A673 (cell line): ENCODE results near the gene SMCO2. TPM values are rescaled to one million over a fixed set of nuclear protein-coding genes. Genes with fewer than 3 reads are reported as not detected.

Source experiments
- BruUV-seq: library from RNA; stranded (reverse); fragments of 400-500 nt; replicated peaks from 2 replicates; lab custom pipeline; 2021; lab: Mats Ljungman, UMichigan
- CTCF ChIA-PET: fragments of 300-600 bp; sonication (Branson Sonifier 250); formaldehyde crosslinking; loops from one replicate; lab custom pipeline; 2022; ENCODE audit warnings: antibody characterized with exemption; lab: Charles Lee
- POLR2A ChIA-PET: fragments of 300-600 bp; sonication (Branson Sonifier 250); formaldehyde crosslinking; loops from one replicate; lab custom pipeline; 2022; ENCODE audit warnings: antibody characterized with exemption; ENCODE audit not compliant: low non-redundant PET; lab: Charles Lee
- DNase-seq: peaks from one replicate; pipeline ENCODE4 v3.0.0-alpha.2; 2015; ENCODE audit warnings: low spot score
- H3K27ac ChIP-seq: fragments of 200-600 bp; sonication (generic); 2 replicates; pipeline ENCODE4 v1.5.1; 2016; ENCODE audit warnings: mixed run types, low read depth, mild to moderate bottlenecking, mixed read lengths, antibody characterized with exemption, low read length; ENCODE audit not compliant: poor library complexity, severe bottlenecking
- H3K27me3 ChIP-seq: fragments of 200-600 bp; sonication (generic); replicated peaks from 2 replicates; pipeline ENCODE4 v1.6.1; 2017; ENCODE audit warnings: mixed run types, low read depth, mild to moderate bottlenecking, mixed read lengths, antibody characterized with exemption, low read length; ENCODE audit not compliant: insufficient read depth, poor library complexity
- H3K36me3 ChIP-seq: fragments of 200-600 bp; sonication (generic); 2 replicates; pipeline ENCODE4 v1.6.1; 2016; ENCODE audit warnings: mixed run types, mild to moderate bottlenecking, mixed read lengths, antibody characterized with exemption, low read length; ENCODE audit not compliant: insufficient read depth, poor library complexity, severe bottlenecking
- H3K4me1 ChIP-seq: fragments of 200-600 bp; sonication (generic); 2 replicates; pipeline ENCODE4 v1.6.1; 2017; ENCODE audit warnings: mixed run types, mild to moderate bottlenecking, mixed read lengths, antibody characterized with exemption, low read length; ENCODE audit not compliant: insufficient read depth, poor library complexity, severe bottlenecking
- H3K4me3 ChIP-seq: fragments of 200-600 bp; sonication (generic); 2 replicates; pipeline ENCODE4 v1.5.1; 2016; ENCODE audit warnings: low read depth, mixed run types, mild to moderate bottlenecking, mixed read lengths, low read length; ENCODE audit not compliant: poor library complexity, severe bottlenecking
- H3K9me3 ChIP-seq: fragments of 200-600 bp; sonication (generic); 2 replicates; pipeline ENCODE4 v1.6.1; 2016; ENCODE audit warnings: mixed run types, low read depth, mild to moderate bottlenecking, mixed read lengths, antibody characterized with exemption, low read length; ENCODE audit not compliant: poor library complexity, severe bottlenecking
- CTCF ChIP-seq: fragments of 300-800, 200-600 bp; sonication (generic); conservative IDR thresholded peaks from 2 replicates; pipeline ENCODE4 v1.5.1; 2017; ENCODE audit warnings: low read depth, mild to moderate bottlenecking, antibody characterized with exemption, low read length, moderate library complexity, mixed read lengths
- EZH2 ChIP-seq: fragments of 200-600 bp; sonication (generic); IDR thresholded peaks from 2 replicates; pipeline ENCODE4 v1.6.1; 2017; ENCODE audit warnings: borderline replicate concordance, low read depth, mild to moderate bottlenecking, mixed read lengths, antibody characterized with exemption, low read length; ENCODE audit not compliant: poor library complexity, severe bottlenecking
- intact Hi-C: fragments of 100-400 bp; cut with micrococcal nuclease; formaldehyde crosslinking; loops from one replicate; pipeline ENCODE4 v1.10.0; 2022; ENCODE audit not compliant: unreplicated experiment
- total RNA-seq: library from RNA; stranded (reverse); gene quantifications from 2 replicates; pipeline ENCODE4 v1.2.3, GENCODE V29; 2021

SMCO2 gene
- total RNA-seq, 1 experiment from 2014 or later, result not detected

- TF ChIP-seq CTCF, result no peak
- no peak for TF ChIP-seq EZH2
- ChIA-PET POLR2A (no interaction called here), CTCF (no interaction called here)
- Histone ChIP-seq H3K27ac (no peak overlapping the region), H3K9me3 (no peaks in the 10 kb centered on the region), H3K4me3 (no peak overlapping the region), H3K36me3 (no peaks in the 10 kb centered on the region), H3K27me3 (no peaks in the 10 kb centered on the region), H3K4me1 (peaks cover 39% of the 10 kb centered on the region)
- DNase-seq, result peak; percentile 73
- no TSS peak for BruUV-seq
- intact Hi-C loops, result no loop called here
Measured at GRCh38 chr12:27549801-27550652, 103.5 kb downstream of the SMCO2 start.

GRCh38 chr12:27550653-27550975, 104.1 kb downstream of the SMCO2 start:
- Histone ChIP-seq H3K27ac (no peak overlapping the region), H3K9me3 (no peaks in the 10 kb centered on the region), H3K27me3 (no peaks in the 10 kb centered on the region), H3K4me1 (peaks cover 44% of the 10 kb centered on the region), H3K4me3 (no peak overlapping the region), H3K36me3 (no peaks in the 10 kb centered on the region)
- CTCF ChIA-PET, result no interaction called here
- intact Hi-C loops, result no loop called here
- POLR2A ChIA-PET, result no interaction called here
- BruUV-seq, result no TSS peak
- TF ChIP-seq CTCF (no peak), EZH2 (no peak)
- DNase-seq, result no peak

GRCh38 chr12:27551172-27551840, 104.8 kb downstream of the SMCO2 start:
- no peaks in the 10 kb centered on the region for H3K27me3 ChIP-seq
- DNase-seq, result no peak
- peaks cover 51% of the 10 kb centered on the region for H3K4me1 ChIP-seq
- no peak overlapping the region for H3K27ac ChIP-seq
- no peaks in the 10 kb centered on the region for H3K36me3 ChIP-seq
- no peak overlapping the region for H3K4me3 ChIP-seq
- intact Hi-C loops, result no loop called here
- no peaks in the 10 kb centered on the region for H3K9me3 ChIP-seq
- BruUV-seq, result no TSS peak
- POLR2A ChIA-PET, result no interaction called here
- CTCF ChIA-PET, result no interaction called here
- TF ChIP-seq EZH2 (no peak), CTCF (no peak)

Other genes starting within 250 kb of the SMCO2 start
- gene STK38L, start 202.4 kb upstream of the SMCO2 start, total RNA-seq, result 21.0 and 24.1 TPM in 2 replicates
- gene BMAL2, start 113.9 kb upstream of the SMCO2 start, total RNA-seq, result 10.2 and 10.3 TPM in 2 replicates
- gene PPFIBP1, start 77.5 kb downstream of the SMCO2 start, total RNA-seq, result 41.2 and 49.1 TPM in 2 replicates
- gene REP15, start 249.7 kb downstream of the SMCO2 start, total RNA-seq, result 1.1 and 1.5 TPM in 2 replicates